Measurements from ENCODE around the gene AGPAT3. TPM values are rescaled to one million over a fixed set of nuclear protein-coding genes. Genes with fewer than 3 reads are reported as not detected.

Gene AGPAT3
- total RNA-seq, 1 experiment from 2014 or later, result 13.0 TPM

DNA sequence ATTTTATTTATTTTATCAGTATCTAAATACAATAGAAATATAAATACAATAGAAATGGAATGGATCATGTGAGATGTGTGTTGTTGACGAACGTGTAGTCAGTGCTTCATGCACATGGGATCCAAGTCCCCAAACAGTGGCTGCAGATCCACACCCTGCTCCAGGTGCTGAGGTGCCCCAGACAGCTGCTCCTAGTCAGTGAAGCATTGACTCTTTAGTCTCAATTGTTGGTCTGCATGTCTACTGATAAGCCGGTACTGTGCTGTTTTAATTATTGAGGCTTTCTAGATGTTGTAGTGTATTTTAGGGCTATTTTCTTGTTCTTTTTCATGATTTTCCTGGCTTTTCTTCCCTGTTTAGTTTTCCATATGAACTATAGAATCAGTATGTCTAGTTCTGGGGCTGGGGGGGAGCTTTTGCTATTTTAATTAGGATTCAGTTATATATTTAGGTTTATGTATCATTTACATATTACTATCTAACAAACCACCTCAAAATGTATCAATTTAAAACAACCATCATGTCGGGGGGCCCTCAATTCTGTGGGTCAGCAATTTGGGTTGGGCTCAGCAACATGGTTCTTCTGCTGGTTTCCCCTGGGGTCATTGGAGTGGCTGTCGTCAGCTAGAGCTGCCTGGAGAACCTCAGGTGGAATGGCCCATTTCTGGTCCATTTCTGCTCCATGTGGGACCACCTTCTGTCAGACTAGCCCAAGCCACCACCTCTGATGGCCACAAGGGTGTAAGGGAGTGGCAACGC, 83.9 kb downstream of the AGPAT3 start:
- H2BK20ac ChIP-seq (ENCODE audit: low read depth, low read length, poor library complexity, severe bottlenecking), result no peak overlapping the region
- H3K56ac ChIP-seq (ENCODE audit: insufficient read length, low read depth, low read length), result no peak overlapping the region
- H3K27ac Mint-ChIP-seq, result no peak overlapping the region; a peak in 1 of 7 replicates
- no peak overlapping the region for H2AFZ ChIP-seq (ENCODE audit: low read length)
- no peak overlapping the region for H3K27ac ChIP-seq (ENCODE audit: insufficient read length, low read depth, low read length)
- H3T11ph ChIP-seq (ENCODE audit: low read length), result no peak overlapping the region
- no peak overlapping the region for H2BK12ac ChIP-seq (ENCODE audit: insufficient read length, low read depth, low read length)
- H3K9me3 ChIP-seq (ENCODE audit: control insufficient read depth, low read depth, low read length), result no peaks in the 10 kb centered on the region
- no peak overlapping the region for H3K18ac ChIP-seq (ENCODE audit: insufficient read length, low read depth, low read length)
- no peaks in the 10 kb centered on the region for H3K79me2 ChIP-seq (ENCODE audit: insufficient read depth, low read length)
- peaks cover 9 to 10% of the 10 kb centered on the region in 2 experiments; a peak in 4 of 5 replicates for H3K9me3 Mint-ChIP-seq
- no peak overlapping the region for H3K4ac ChIP-seq (ENCODE audit: low read depth, low read length)
- H2BK5ac ChIP-seq (ENCODE audit: insufficient read length, low read length), result no peak overlapping the region
- no peaks in the 10 kb centered on the region for H3K27me3 Mint-ChIP-seq (ENCODE audit: low read depth)
- no peak overlapping the region for H2BK15ac ChIP-seq (ENCODE audit: low read depth, low read length)
- no peaks in the 10 kb centered on the region; a peak in 1 of 7 replicates for H3K36me3 Mint-ChIP-seq (ENCODE audit: insufficient read depth in 1 of 3, low read depth in 3 of 3)
- H3K9ac ChIP-seq (ENCODE audit: extremely low read depth, insufficient read length, low read length), result no peak overlapping the region
- TF ChIP-seq, protein P1, sequence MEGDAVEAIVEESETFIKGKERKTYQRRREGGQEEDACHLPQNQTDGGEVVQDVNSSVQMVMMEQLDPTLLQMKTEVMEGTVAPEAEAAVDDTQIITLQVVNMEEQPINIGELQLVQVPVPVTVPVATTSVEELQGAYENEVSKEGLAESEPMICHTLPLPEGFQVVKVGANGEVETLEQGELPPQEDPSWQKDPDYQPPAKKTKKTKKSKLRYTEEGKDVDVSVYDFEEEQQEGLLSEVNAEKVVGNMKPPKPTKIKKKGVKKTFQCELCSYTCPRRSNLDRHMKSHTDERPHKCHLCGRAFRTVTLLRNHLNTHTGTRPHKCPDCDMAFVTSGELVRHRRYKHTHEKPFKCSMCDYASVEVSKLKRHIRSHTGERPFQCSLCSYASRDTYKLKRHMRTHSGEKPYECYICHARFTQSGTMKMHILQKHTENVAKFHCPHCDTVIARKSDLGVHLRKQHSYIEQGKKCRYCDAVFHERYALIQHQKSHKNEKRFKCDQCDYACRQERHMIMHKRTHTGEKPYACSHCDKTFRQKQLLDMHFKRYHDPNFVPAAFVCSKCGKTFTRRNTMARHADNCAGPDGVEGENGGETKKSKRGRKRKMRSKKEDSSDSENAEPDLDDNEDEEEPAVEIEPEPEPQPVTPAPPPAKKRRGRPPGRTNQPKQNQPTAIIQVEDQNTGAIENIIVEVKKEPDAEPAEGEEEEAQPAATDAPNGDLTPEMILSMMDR (conservative IDR thresholded peaks at IDR 0.05), result no peak
- H3K4me1 ChIP-seq (ENCODE audit: insufficient read depth, low read length), result no peaks in the 10 kb centered on the region
- H3K4me1 Mint-ChIP-seq, result peaks cover 0 to 3% of the 10 kb centered on the region in 2 experiments; a peak in 1 of 4 replicates
- no peak overlapping the region for H3K14ac ChIP-seq (ENCODE audit: insufficient read depth, low read length)
- no peak overlapping the region for H4K91ac ChIP-seq (ENCODE audit: insufficient read length, low read depth, low read length)
- no peak overlapping the region for H4K8ac ChIP-seq (replicated peaks; ENCODE audit: insufficient read length, low read depth, low read length)
- DNase-seq, result no peak
- no peak overlapping the region for H3K23ac ChIP-seq (ENCODE audit: insufficient read length, low read depth, low read length)
- WGBS (ENCODE audit: extremely low coverage, insufficient read length, low lambda C conversion rate), result no CpG with 5 or more reads among the region's 6 CpGs
- H3K23me2 ChIP-seq (ENCODE audit: insufficient read length, low read depth, low read length, poor library complexity, severe bottlenecking), result no peaks in the 10 kb centered on the region
- no peaks in the 10 kb centered on the region for H4K20me1 ChIP-seq (ENCODE audit: control insufficient read depth, insufficient read depth, insufficient read length)
- no peak overlapping the region for H3K4me2 ChIP-seq (ENCODE audit: insufficient read depth, insufficient read length, low read length)
- H4K5ac ChIP-seq (ENCODE audit: insufficient read length, low read depth, low read length), result no peak overlapping the region
- no peak overlapping the region for H2BK120ac ChIP-seq (ENCODE audit: low read depth, low read length, poor library complexity, severe bottlenecking)
- no peaks in the 10 kb centered on the region for H3K27me3 ChIP-seq (ENCODE audit: insufficient read depth, low read length)
- H2AK5ac ChIP-seq (ENCODE audit: insufficient read length, low read length), result no peak overlapping the region
- H3K79me1 ChIP-seq (ENCODE audit: insufficient read depth, low read depth, low read length, poor library complexity, severe bottlenecking), result no peaks in the 10 kb centered on the region
- no peak overlapping the region for H3K4me3 Mint-ChIP-seq
